ENCODE data around the gene PRPF19.

Gene PRPF19

GRCh38 chr11:60905551-60906113 is 753 bp downstream of the PRPF19 start:
- Histone ChIP-seq H3K9me3 (ENCODE audit: control insufficient read depth, insufficient read depth, low read length) (peaks cover 9% of the 10 kb centered on the region), H3K36me3 (ENCODE audit: control insufficient read depth, low read length) (peaks cover 58% of the 10 kb centered on the region), H3F3A (ENCODE audit: control insufficient read depth, insufficient read depth) (peaks cover 13% of the 10 kb centered on the region), H3K79me2 (ENCODE audit: control insufficient read depth, low read length) (peaks cover 42% of the 10 kb centered on the region), H3K4me3 (ENCODE audit: low read length) (peak overlapping the region; percentile 86), H3K27me3 (ENCODE audit: control insufficient read depth, low read length) (no peaks in the 10 kb centered on the region), H4K20me1 (ENCODE audit: control insufficient read depth, insufficient read depth, low read depth, low read length) (peaks cover 11% of the 10 kb centered on the region), H3K4me1 (ENCODE audit: control insufficient read depth, low read length) (peaks cover 35% of the 10 kb centered on the region), H3K4me2 (ENCODE audit: low read length) (peak overlapping the region; percentile 91), H3K9me2 (replicated peaks; ENCODE audit: control insufficient read depth, low read length) (no peaks in the 10 kb centered on the region), H3K27ac (ENCODE audit: low read depth, low read length) (peak overlapping the region; percentile 89)
- TF ChIP-seq EZH2phosphoT487 (IDR thresholded peaks at IDR 0.05; ENCODE audit: borderline replicate concordance, low read length) = no peak
- TF ChIP-seq, protein P1, sequence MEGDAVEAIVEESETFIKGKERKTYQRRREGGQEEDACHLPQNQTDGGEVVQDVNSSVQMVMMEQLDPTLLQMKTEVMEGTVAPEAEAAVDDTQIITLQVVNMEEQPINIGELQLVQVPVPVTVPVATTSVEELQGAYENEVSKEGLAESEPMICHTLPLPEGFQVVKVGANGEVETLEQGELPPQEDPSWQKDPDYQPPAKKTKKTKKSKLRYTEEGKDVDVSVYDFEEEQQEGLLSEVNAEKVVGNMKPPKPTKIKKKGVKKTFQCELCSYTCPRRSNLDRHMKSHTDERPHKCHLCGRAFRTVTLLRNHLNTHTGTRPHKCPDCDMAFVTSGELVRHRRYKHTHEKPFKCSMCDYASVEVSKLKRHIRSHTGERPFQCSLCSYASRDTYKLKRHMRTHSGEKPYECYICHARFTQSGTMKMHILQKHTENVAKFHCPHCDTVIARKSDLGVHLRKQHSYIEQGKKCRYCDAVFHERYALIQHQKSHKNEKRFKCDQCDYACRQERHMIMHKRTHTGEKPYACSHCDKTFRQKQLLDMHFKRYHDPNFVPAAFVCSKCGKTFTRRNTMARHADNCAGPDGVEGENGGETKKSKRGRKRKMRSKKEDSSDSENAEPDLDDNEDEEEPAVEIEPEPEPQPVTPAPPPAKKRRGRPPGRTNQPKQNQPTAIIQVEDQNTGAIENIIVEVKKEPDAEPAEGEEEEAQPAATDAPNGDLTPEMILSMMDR (IDR thresholded peaks at IDR 0.05; ENCODE audit: low read depth, low read length, poor library complexity, severe bottlenecking) = no peak

GRCh38 chr11:60905047-60905446 is 1.3 kb downstream of the PRPF19 start:
- Histone ChIP-seq H3K4me2 (ENCODE audit: low read length) (peak overlapping the region; percentile 91), H3K36me3 (ENCODE audit: control insufficient read depth, low read length) (peaks cover 62% of the 10 kb centered on the region)

DNA sequence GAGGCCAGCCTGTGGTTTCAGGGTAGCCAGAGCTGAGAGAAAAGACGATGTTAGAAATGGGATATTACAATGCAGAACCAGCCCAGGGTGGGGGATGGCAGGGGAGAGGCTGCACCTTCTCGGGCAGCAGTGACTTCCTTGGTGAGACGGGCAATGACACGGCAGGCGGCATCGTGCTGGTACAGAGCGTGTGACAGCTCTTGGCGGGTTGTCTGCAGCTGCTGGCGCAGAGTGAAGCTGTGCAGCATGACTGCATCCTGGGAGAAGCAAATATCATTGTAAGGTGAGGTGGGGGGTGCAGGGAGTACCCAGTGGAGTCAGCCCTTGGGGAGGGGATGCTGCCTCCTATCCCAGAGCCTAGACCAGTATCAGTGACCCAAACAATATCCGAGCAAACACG is 3.8 kb downstream of the PRPF19 start:
- H4K20me1 ChIP-seq (ENCODE audit: control insufficient read depth, insufficient read depth, low read depth, low read length) = peaks cover 11% of the 10 kb centered on the region
- peaks cover 87% of the 10 kb centered on the region for H3K36me3 ChIP-seq (ENCODE audit: control insufficient read depth, low read length)
- H3K4me2 ChIP-seq (ENCODE audit: low read length) = no peak overlapping the region
- H3K9me3 ChIP-seq (ENCODE audit: control insufficient read depth, insufficient read depth, low read length) = no peaks in the 10 kb centered on the region
- peaks cover 26% of the 10 kb centered on the region for H3K4me1 ChIP-seq (ENCODE audit: control insufficient read depth, low read length)
- peaks cover 18% of the 10 kb centered on the region for H3F3A ChIP-seq (ENCODE audit: control insufficient read depth, insufficient read depth)
- H3K79me2 ChIP-seq (ENCODE audit: control insufficient read depth, low read length) = peaks cover 51% of the 10 kb centered on the region
- H3K4me3 ChIP-seq (ENCODE audit: low read length) = no peak overlapping the region
- H3K9me2 ChIP-seq (replicated peaks; ENCODE audit: control insufficient read depth, low read length) = no peaks in the 10 kb centered on the region
- H3K27me3 ChIP-seq (ENCODE audit: control insufficient read depth, low read length) = no peaks in the 10 kb centered on the region
- TF ChIP-seq, protein P1 (IDR thresholded peaks at IDR 0.05; ENCODE audit: low read depth, low read length, poor library complexity, severe bottlenecking) = no peak
- no peak for TF ChIP-seq EZH2phosphoT487 (IDR thresholded peaks at IDR 0.05; ENCODE audit: borderline replicate concordance, low read length)
- no peak overlapping the region for H3K27ac ChIP-seq (ENCODE audit: low read depth, low read length)

More at GRCh38 chr11:60905047-60905446, 1.3 kb downstream of the PRPF19 start:
- Histone ChIP-seq H3K4me3 (ENCODE audit: low read length) (peak overlapping the region; percentile 86), H3K27me3 (ENCODE audit: control insufficient read depth, low read length) (no peaks in the 10 kb centered on the region), H3K9me2 (replicated peaks; ENCODE audit: control insufficient read depth, low read length) (no peaks in the 10 kb centered on the region), H4K20me1 (ENCODE audit: control insufficient read depth, insufficient read depth, low read depth, low read length) (peaks cover 11% of the 10 kb centered on the region), H3F3A (ENCODE audit: control insufficient read depth, insufficient read depth) (peaks cover 13% of the 10 kb centered on the region), H3K9me3 (ENCODE audit: control insufficient read depth, insufficient read depth, low read length) (peaks cover 5% of the 10 kb centered on the region), H3K79me2 (ENCODE audit: control insufficient read depth, low read length) (peaks cover 42% of the 10 kb centered on the region), H3K27ac (ENCODE audit: low read depth, low read length) (peak overlapping the region; percentile 89), H3K4me1 (ENCODE audit: control insufficient read depth, low read length) (peaks cover 29% of the 10 kb centered on the region)
- TF ChIP-seq EZH2phosphoT487 (IDR thresholded peaks at IDR 0.05; ENCODE audit: borderline replicate concordance, low read length) = no peak
- TF ChIP-seq, protein P1 (IDR thresholded peaks at IDR 0.05; ENCODE audit: low read depth, low read length, poor library complexity, severe bottlenecking) = no peak
